Panc1 (cell line): ENCODE results near the gene DDX24.

ENCODE experiments used
- CTCF ChIP-seq: fragments of 450-650 bp; IDR thresholded peaks from 2 replicates; pipeline ENCODE4 v1.5.1; 2017; ENCODE audit warnings: mild to moderate bottlenecking
- POLR2AphosphoS5 ChIP-seq: IDR thresholded peaks from 2 replicates; pipeline ENCODE4 v1.6.1; 2012; ENCODE audit warnings: mild to moderate bottlenecking, low read depth, low read length, moderate library complexity
- REST ChIP-seq, 2 experiments: IDR thresholded peaks; 2 replicates each; pipeline ENCODE4 v1.6.1; 2011 to 2012; ENCODE audit warnings: low read depth in 2 of 2, control low read depth in 1 of 2, low read length in 1 of 2, mild to moderate bottlenecking in 1 of 2, moderate library complexity in 1 of 2; ENCODE audit not compliant: insufficient read depth in 1 of 2
- SIN3A ChIP-seq: IDR thresholded peaks from 2 replicates; pipeline ENCODE4 v1.6.1; 2012; ENCODE audit warnings: low read depth, mild to moderate bottlenecking, low read length, moderate library complexity, borderline replicate concordance; ENCODE audit not compliant: insufficient read depth
- TCF7L2 ChIP-seq: IDR thresholded peaks from 2 replicates; pipeline ENCODE4 v1.6.1; 2011; ENCODE audit warnings: mild to moderate bottlenecking, low read depth, low read length, inconsistent platforms

GRCh38 chr14:94051779-94052178 is 29.2 kb downstream of the DDX24 start:
- TF ChIP-seq TCF7L2 (no peak), POLR2AphosphoS5 (no peak), CTCF (no peak), REST (IDR thresholded peaks at IDR 0.05; ENCODE audit: insufficient read depth in 1 of 2, low read depth in 2 of 2, low read length in 1 of 2) (no peak), SIN3A (no peak)
